HUDEP-2 (cell line): ENCODE data around the gene EPYC.

Experiments
- DNase-seq, 76 experiments: peaks; one replicate each; lab custom pipeline; 2025; ENCODE audit not compliant: unreplicated experiment in 76 of 76; lab: John Stamatoyannopoulos, UW

Gene EPYC

GRCh38 chr12:91004872-91005271, at the start of gene EPYC:
Gene EPYC, minus strand, starts transcription at chr12:91004972. Its CDS starts 2,407 bp downstream, at chr12:91002565.
- no peak for DNase-seq

GRCh38 chr12:91053951-91054715, 49.4 kb upstream of the EPYC start:
- no peak for DNase-seq

- no peak for DNase-seq
These were observed 47.3 kb upstream of the EPYC start for GRCh38 chr12:91052026-91052425.

GRCh38 chr12:91044586-91044985, 39.8 kb upstream of the EPYC start:
- DNase-seq = no peak

- DNase-seq = no peak
These were observed 38.6 kb upstream of the EPYC start for GRCh38 chr12:91043408-91043807.

GRCh38 chr12:91040096-91040755, 35.5 kb upstream of the EPYC start:
- DNase-seq = no peak

- no peak for DNase-seq
These were observed 32.5 kb upstream of the EPYC start for GRCh38 chr12:91037276-91037675.

- no peak for DNase-seq
These were observed 28.5 kb upstream of the EPYC start for GRCh38 chr12:91033251-91033650.

- DNase-seq = no peak
These were observed 18.7 kb upstream of the EPYC start for GRCh38 chr12:91023326-91024004.

- DNase-seq = no peak
These were observed 16.3 kb upstream of the EPYC start for GRCh38 chr12:91021076-91021475.

- no peak for DNase-seq
These were observed 14.7 kb upstream of the EPYC start for GRCh38 chr12:91019455-91019854.

GRCh38 chr12:91017511-91018263, 12.9 kb upstream of the EPYC start:
- no peak for DNase-seq

- DNase-seq = no peak
These were observed 12.3 kb upstream of the EPYC start for GRCh38 chr12:91017043-91017442.

- no peak for DNase-seq
These were observed 4.7 kb upstream of the EPYC start for GRCh38 chr12:91009319-91009950.

- no peak for DNase-seq
These were observed 2.9 kb upstream of the EPYC start for GRCh38 chr12:91007531-91008290.

- DNase-seq = no peak
These were observed 1.0 kb downstream of the EPYC start for GRCh38 chr12:91003737-91004136.

GRCh38 chr12:91001306-91001705, 3.5 kb downstream of the EPYC start:
- no peak for DNase-seq

GRCh38 chr12:90999966-91000365, 4.8 kb downstream of the EPYC start:
- DNase-seq = no peak

- DNase-seq = no peak
These were observed 5.2 kb downstream of the EPYC start for GRCh38 chr12:90999527-90999926.

GRCh38 chr12:90995010-90995409, 9.8 kb downstream of the EPYC start:
- DNase-seq = no peak
